Cardiac muscle cell (in vitro differentiated cells and primary cell): ENCODE measurements around the gene KCNK16. TPM values are rescaled to one million over a fixed set of nuclear protein-coding genes. Genes with fewer than 3 reads are reported as not detected.

Source experiments
- DNase-seq, 2 donors: peaks; one replicate each; pipeline versions ENCODE4 v3.0.0 to v3.0.0-alpha.2; 2010 to 2017; ENCODE audit warnings: low read depth in 1 of 2, low spot score in 1 of 2
- H3K27ac ChIP-seq: fragments of 200-600 bp; sonication (generic); 2 replicates; pipeline ENCODE4 v1.5.1; 2016
- H3K27me3 ChIP-seq: fragments of 200-600 bp; sonication (generic); 2 replicates; pipeline ENCODE4 v1.6.0; 2016; ENCODE audit warnings: control low read depth
- H3K36me3 ChIP-seq: fragments of 200-600 bp; sonication (generic); 2 replicates; pipeline ENCODE4 v1.5.1; 2016; ENCODE audit warnings: control low read depth
- H3K4me1 ChIP-seq: fragments of 200-600 bp; sonication (generic); 2 replicates; pipeline ENCODE4 v1.8.1; 2017; ENCODE audit warnings: low read depth, mild to moderate bottlenecking, mixed run types
- H3K4me3 ChIP-seq: fragments of 200-600 bp; sonication (generic); 2 replicates; pipeline ENCODE4 v1.5.1; 2016; ENCODE audit warnings: mild to moderate bottlenecking
- H3K9me3 ChIP-seq: fragments of 200-600 bp; sonication (generic); 2 replicates; pipeline ENCODE4 v1.5.1; 2017; ENCODE audit warnings: low read depth, mild to moderate bottlenecking, control low read depth
- CTCF ChIP-seq: IDR thresholded peaks from 2 replicates; pipeline ENCODE4 v1.5.1; 2012; ENCODE audit warnings: low read depth, mild to moderate bottlenecking, low read length
- polyA plus RNA-seq: library from polyadenylated mRNA; unstranded; fragments of >200 nt; fragmentation: Nextera tagmentation; extraction: Ambion mirVana; gene quantifications from 2 replicates; pipeline ENCODE4 v1.2.1, GENCODE V29; 2016
- total RNA-seq: library from RNA; depleted of rRNA; stranded (reverse); fragments of >200 nt; gene quantifications from 2 replicates; pipeline ENCODE4 v1.2.3, GENCODE V29; 2016

KCNK16 gene
- total and polyA plus RNA-seq, 2 experiments from 2014 or later: not detected

- Histone ChIP-seq H3K4me3 (no peak overlapping the region), H3K27me3 (peaks cover 13% of the 10 kb centered on the region), H3K36me3 (no peaks in the 10 kb centered on the region), H3K27ac (no peak overlapping the region), H3K9me3 (no peaks in the 10 kb centered on the region), H3K4me1 (peaks cover 6% of the 10 kb centered on the region)
- no peak for TF ChIP-seq CTCF
- no peak for DNase-seq
These were observed 21.8 kb downstream of the KCNK16 start for GRCh38 chr6:39300739-39301138.

DNA sequence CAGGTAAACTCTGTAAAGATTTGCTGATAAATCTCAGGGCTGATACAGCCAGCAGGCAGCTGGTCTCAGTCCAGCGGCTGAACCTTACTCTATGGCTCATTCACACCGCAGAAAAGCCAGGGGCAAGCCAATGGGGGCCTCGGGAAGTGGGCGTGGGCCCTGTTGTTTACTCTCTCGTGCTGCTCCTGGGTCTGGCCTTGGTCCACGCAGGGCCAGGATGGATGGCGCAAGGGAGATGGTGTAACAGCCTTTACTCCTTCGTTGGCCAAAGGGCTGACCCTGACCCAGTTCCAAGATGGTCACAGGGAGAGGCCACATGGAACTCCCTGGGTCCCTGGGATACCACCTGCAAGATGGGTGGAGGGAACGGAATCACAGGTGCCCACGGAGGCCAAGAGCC lies 24.4 kb downstream of the KCNK16 start:
- Histone ChIP-seq H3K9me3 (no peaks in the 10 kb centered on the region), H3K27ac (no peak overlapping the region), H3K27me3 (peaks cover 13% of the 10 kb centered on the region), H3K4me3 (no peak overlapping the region), H3K4me1 (peaks cover 6% of the 10 kb centered on the region), H3K36me3 (no peaks in the 10 kb centered on the region)
- no peak for TF ChIP-seq CTCF
- no peak for DNase-seq

- peak; percentile 25 to 31 for DNase-seq
- Histone ChIP-seq H3K27ac (no peak overlapping the region), H3K4me3 (no peak overlapping the region), H3K9me3 (no peaks in the 10 kb centered on the region), H3K36me3 (no peaks in the 10 kb centered on the region), H3K4me1 (peaks cover 6% of the 10 kb centered on the region), H3K27me3 (peaks cover 13% of the 10 kb centered on the region)
- no peak for TF ChIP-seq CTCF
These were observed 25.5 kb downstream of the KCNK16 start for GRCh38 chr6:39296745-39297640.

GRCh38 chr6:39295611-39296011 lies 26.9 kb downstream of the KCNK16 start:
- no peak for DNase-seq
- H3K4me1 ChIP-seq: peaks cover 6% of the 10 kb centered on the region
- no peak overlapping the region for H3K4me3 ChIP-seq

DNA sequence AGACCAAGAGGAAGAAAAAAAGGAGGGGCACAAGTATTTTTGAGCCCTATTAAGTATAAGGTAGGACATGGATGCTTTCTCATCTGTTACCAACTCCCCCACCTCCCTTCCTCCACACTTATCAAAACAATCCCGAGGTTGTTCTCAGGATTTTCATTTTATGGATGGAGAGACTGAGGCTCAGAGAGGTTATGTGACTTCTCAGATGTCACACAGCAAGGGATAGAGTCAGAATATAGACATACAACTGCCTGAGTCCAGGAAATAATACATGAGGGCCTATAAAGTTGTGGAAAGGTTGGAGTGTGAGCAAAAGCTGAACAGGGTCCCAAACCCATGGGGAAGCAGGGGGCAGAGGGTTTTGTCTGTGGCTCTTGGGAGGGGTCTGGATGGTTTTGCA lies 27.6 kb downstream of the KCNK16 start:
- TF ChIP-seq CTCF: no peak
- no peak for DNase-seq
- Histone ChIP-seq H3K27me3 (peaks cover 4% of the 10 kb centered on the region), H3K9me3 (no peaks in the 10 kb centered on the region), H3K4me3 (no peak overlapping the region), H3K36me3 (no peaks in the 10 kb centered on the region), H3K27ac (no peak overlapping the region), H3K4me1 (peaks cover 6% of the 10 kb centered on the region)

More at GRCh38 chr6:39295611-39296011, 26.9 kb downstream of the KCNK16 start:
- Histone ChIP-seq H3K27me3 (peaks cover 4% of the 10 kb centered on the region), H3K27ac (no peak overlapping the region), H3K9me3 (no peaks in the 10 kb centered on the region), H3K36me3 (no peaks in the 10 kb centered on the region)
- no peak for TF ChIP-seq CTCF
